ENCODE results near the gene OR6K2. TPM values are rescaled to one million over a fixed set of nuclear protein-coding genes. Genes with fewer than 3 reads are reported as not detected.

The OR6K2 gene
- polyA plus RNA-seq, 1 experiment: not detected

DNA sequence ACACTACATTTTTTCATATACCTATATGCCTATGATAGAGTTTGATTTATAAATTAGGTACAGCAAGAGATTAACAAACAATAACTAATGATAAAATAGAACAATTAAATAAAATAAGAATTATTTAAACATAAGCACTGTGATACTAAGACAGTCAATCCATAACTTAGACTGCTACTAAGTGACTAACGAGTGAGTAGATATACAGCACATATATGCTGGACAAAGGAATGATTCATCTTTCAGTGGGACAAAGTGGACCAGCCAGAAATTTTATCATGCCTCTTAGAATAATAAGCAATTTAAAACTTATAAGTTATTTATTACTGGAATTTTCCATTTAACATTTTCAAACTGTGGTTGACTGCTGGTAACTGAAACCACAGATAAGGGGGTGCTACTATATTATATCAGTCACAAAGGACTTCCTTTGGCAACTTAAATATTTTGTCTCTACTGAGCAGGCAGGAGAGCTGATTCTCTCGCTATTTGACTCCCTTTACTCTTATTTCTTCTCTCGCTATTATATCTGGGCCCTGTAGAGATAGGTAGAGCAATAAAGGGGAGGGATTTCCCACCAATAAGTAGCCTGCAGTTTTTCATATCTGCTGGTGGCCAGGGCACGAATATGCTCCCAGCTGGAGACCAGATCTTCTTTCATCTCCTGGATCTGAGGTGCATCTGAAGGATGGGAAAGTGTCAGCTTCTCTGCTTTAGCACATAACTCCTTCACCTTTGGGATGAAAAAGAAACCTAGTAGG is 24.7 kb downstream of the OR6K2 start:
- no peak overlapping the region for H3K4me3 ChIP-seq (ENCODE audit: low read depth, low read length)
- TF ChIP-seq, protein P1, sequence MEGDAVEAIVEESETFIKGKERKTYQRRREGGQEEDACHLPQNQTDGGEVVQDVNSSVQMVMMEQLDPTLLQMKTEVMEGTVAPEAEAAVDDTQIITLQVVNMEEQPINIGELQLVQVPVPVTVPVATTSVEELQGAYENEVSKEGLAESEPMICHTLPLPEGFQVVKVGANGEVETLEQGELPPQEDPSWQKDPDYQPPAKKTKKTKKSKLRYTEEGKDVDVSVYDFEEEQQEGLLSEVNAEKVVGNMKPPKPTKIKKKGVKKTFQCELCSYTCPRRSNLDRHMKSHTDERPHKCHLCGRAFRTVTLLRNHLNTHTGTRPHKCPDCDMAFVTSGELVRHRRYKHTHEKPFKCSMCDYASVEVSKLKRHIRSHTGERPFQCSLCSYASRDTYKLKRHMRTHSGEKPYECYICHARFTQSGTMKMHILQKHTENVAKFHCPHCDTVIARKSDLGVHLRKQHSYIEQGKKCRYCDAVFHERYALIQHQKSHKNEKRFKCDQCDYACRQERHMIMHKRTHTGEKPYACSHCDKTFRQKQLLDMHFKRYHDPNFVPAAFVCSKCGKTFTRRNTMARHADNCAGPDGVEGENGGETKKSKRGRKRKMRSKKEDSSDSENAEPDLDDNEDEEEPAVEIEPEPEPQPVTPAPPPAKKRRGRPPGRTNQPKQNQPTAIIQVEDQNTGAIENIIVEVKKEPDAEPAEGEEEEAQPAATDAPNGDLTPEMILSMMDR (IDR thresholded peaks at IDR 0.05; ENCODE audit: insufficient read depth, low read depth, low read length): no peak
- ChIA-PET CTCF (no interaction called here), POLR2A (no interaction called here)
- H3K27me3 ChIP-seq (ENCODE audit: control insufficient read depth, insufficient read depth, low read length): no peaks in the 10 kb centered on the region
- no peaks in the 10 kb centered on the region for H3K36me3 ChIP-seq (ENCODE audit: control insufficient read depth, insufficient read depth, low read length)
- no peak for DNase-seq (ENCODE audit: low read depth)

DNA sequence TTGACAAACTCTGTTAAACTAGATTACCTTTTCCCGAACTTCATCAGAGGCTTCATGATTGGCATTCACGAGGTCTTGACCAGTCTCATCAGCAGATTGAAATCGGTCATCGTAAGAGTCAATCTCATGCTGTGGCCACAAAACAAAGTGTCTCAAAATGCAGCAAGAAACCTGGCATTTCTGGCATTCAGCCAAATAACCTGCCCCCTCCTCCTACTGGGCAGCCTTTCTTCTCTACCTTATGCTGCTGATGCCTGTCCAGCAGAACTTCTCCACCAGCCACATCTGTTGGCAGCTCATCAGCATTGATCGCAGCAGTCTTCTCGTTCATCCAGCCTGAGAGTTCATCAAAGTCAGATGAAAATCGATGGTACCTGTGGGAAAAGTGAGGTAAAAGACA is 26.1 kb downstream of the OR6K2 start:
- DNase-seq (ENCODE audit: low read depth): no peak
- TF ChIP-seq, protein P1 (IDR thresholded peaks at IDR 0.05; ENCODE audit: insufficient read depth, low read depth, low read length): no peak
- no peaks in the 10 kb centered on the region for H3K27me3 ChIP-seq (ENCODE audit: control insufficient read depth, insufficient read depth, low read length)
- no peaks in the 10 kb centered on the region for H3K36me3 ChIP-seq (ENCODE audit: control insufficient read depth, insufficient read depth, low read length)
- no peak overlapping the region for H3K4me3 ChIP-seq (ENCODE audit: low read depth, low read length)
- POLR2A ChIA-PET: no interaction called here
- CTCF ChIA-PET: no interaction called here

DNA sequence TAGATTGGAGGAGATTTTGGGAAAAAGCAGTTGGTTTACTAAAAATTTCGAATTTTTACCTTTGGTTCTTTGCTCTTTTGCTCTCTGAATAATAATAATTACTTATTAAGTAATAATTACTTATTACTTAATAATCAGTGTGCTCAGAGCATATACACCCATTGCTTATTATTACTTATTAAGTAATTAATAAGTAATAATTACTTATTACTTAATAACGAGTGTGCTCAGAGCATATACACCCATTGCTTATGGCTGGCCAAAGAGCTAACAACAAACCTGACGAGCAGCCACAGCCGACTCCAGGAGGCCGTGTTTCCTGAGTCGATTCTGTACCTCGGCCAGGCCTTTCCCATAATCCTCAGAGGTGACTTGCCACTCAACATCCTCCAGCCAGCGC is 34.4 kb downstream of the OR6K2 start:
- TF ChIP-seq, protein P1 (IDR thresholded peaks at IDR 0.05; ENCODE audit: insufficient read depth, low read depth, low read length): no peak
- ChIA-PET POLR2A (no interaction called here), CTCF (no interaction called here)

DNA sequence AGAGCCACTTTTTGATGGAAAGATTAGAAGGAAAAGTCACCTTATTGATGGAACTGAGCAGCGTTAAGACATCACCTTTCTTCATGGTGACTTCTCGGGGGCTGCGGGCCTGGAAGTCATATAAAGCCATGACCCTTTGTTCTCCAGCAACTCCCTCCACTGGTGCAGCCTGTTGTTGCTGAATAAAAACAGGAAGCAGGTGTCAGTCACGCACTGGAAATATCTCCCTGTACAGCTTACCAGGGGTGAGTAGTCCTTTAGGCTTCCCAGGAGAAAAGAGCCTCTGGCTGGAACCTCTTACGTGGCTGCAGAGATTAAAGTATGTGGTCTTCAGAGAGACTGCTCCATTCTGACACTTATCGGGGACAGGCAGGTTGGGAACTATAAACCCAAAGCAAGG is 45.9 kb downstream of the OR6K2 start:
- TF ChIP-seq, protein P1 (IDR thresholded peaks at IDR 0.05; ENCODE audit: insufficient read depth, low read depth, low read length): no peak
- CTCF ChIA-PET: no interaction called here
- POLR2A ChIA-PET: no interaction called here
- Histone ChIP-seq H3K36me3 (ENCODE audit: control insufficient read depth, insufficient read depth, low read length) (no peaks in the 10 kb centered on the region), H3K27me3 (ENCODE audit: control insufficient read depth, insufficient read depth, low read length) (no peaks in the 10 kb centered on the region), H3K4me3 (ENCODE audit: low read depth, low read length) (no peak overlapping the region)
- DNase-seq (ENCODE audit: low read depth): no peak

More for the DNA sequence above, 34.4 kb downstream of the OR6K2 start:
- no peaks in the 10 kb centered on the region for H3K27me3 ChIP-seq (ENCODE audit: control insufficient read depth, insufficient read depth, low read length)
- H3K36me3 ChIP-seq (ENCODE audit: control insufficient read depth, insufficient read depth, low read length): no peaks in the 10 kb centered on the region
- no peak for DNase-seq (ENCODE audit: low read depth)
- H3K4me3 ChIP-seq (ENCODE audit: low read depth, low read length): no peak overlapping the region

DNA sequence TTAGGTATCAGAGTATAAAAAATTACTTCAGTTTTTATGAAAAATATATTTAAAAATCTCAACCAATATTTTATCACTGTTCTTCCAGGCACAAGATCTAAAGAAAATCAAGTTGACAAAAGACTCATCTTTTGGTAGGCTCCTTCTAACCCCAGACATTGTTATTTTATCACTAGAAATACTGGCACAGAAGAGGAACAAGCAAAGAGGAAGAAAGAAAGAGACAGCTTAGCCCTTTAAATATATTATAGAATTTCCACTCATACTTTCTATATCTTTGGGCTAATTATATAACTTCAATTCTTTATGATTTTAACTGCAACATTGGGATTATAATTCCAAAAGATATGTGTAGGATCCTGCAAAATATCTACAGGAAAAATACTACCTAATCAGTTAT is 46.4 kb downstream of the OR6K2 start:
- CTCF ChIA-PET: no interaction called here
- TF ChIP-seq, protein P1 (IDR thresholded peaks at IDR 0.05; ENCODE audit: insufficient read depth, low read depth, low read length): no peak
- H3K4me3 ChIP-seq (ENCODE audit: low read depth, low read length): no peak overlapping the region

More for the DNA sequence above, 46.4 kb downstream of the OR6K2 start:
- no peaks in the 10 kb centered on the region for H3K36me3 ChIP-seq (ENCODE audit: control insufficient read depth, insufficient read depth, low read length)
- H3K27me3 ChIP-seq (ENCODE audit: control insufficient read depth, insufficient read depth, low read length): no peaks in the 10 kb centered on the region
- POLR2A ChIA-PET: no interaction called here
- DNase-seq (ENCODE audit: low read depth): no peak
